SU-DHL-6 (cell line): Measurements from ENCODE around the gene ARMH3.
A peak's percentile ranks its signal among the peaks of the same experiment; 100 is the strongest.

ENCODE experiments used
- H2AFZ ChIP-seq: fragments of 200-600 bp; sonication (generic); 2 replicates; pipeline ENCODE4 v1.6.1; 2014; ENCODE audit warnings: low read depth, mild to moderate bottlenecking, moderate library complexity, mixed read lengths, antibody characterized with exemption, low read length; ENCODE audit not compliant: severe bottlenecking
- H3F3A ChIP-seq: fragments of 200-600 bp; shearing (Covaris generic); 2 replicates; pipeline ENCODE4 v1.6.0; 2016; ENCODE audit warnings: antibody characterized with exemption, mild to moderate bottlenecking; ENCODE audit not compliant: insufficient read depth
- H3K27ac ChIP-seq: fragments of 200-600 bp; sonication (generic); 2 replicates; pipeline ENCODE4 v1.5.1; 2016; ENCODE audit warnings: low read depth, mild to moderate bottlenecking, low read length, moderate library complexity, mixed read lengths
- H3K27me3 ChIP-seq: fragments of 200-600 bp; sonication (generic), shearing (Covaris generic); 2 replicates; pipeline ENCODE4 v1.6.0; 2014; ENCODE audit warnings: mild to moderate bottlenecking, low read length
- H3K36me3 ChIP-seq: fragments of 200-600 bp; sonication (generic); 2 replicates; pipeline ENCODE4 v1.6.1; 2014; ENCODE audit warnings: mild to moderate bottlenecking, low read length, mixed read lengths
- H3K4me2 ChIP-seq: fragments of 300-600, 200-600 bp; shearing (Covaris generic), sonication (generic); 2 replicates; pipeline ENCODE4 v1.6.0; 2014; ENCODE audit warnings: low read length, low read depth, mild to moderate bottlenecking; ENCODE audit not compliant: poor library complexity, severe bottlenecking
- H3K4me3 ChIP-seq: fragments of 200-600 bp; sonication (generic); 2 replicates; pipeline ENCODE4 v1.5.1; 2014; ENCODE audit warnings: antibody characterized with exemption, low read length, mild to moderate bottlenecking, mixed read lengths; ENCODE audit not compliant: insufficient read depth, poor library complexity, severe bottlenecking
- H3K79me2 ChIP-seq: fragments of 200-600 bp; sonication (generic); 2 replicates; pipeline ENCODE4 v1.6.1; 2014; ENCODE audit warnings: mild to moderate bottlenecking, low read length, moderate library complexity; ENCODE audit not compliant: insufficient read depth
- H3K9ac ChIP-seq: fragments of 200-600 bp; sonication (generic); 2 replicates; pipeline ENCODE4 v1.7.0; 2014; ENCODE audit warnings: mild to moderate bottlenecking, low read length
- H3K9me2 ChIP-seq: fragments of 200-600 bp; sonication (generic); replicated peaks from 2 replicates; pipeline ENCODE4 v1.6.1; 2014; ENCODE audit warnings: low read length; ENCODE audit not compliant: insufficient read depth
- H3K9me3 ChIP-seq: fragments of 200-600 bp; sonication (generic); 2 replicates; pipeline ENCODE4 v1.6.1; 2014; ENCODE audit warnings: low read length, mixed read lengths; ENCODE audit not compliant: insufficient read depth
- H4K20me1 ChIP-seq: fragments of 200-600 bp; sonication (generic); 2 replicates; pipeline ENCODE4 v1.6.1; 2014; ENCODE audit warnings: low read depth, mild to moderate bottlenecking, antibody characterized with exemption, low read length, moderate library complexity, mixed read lengths
- EZH2phosphoT487 ChIP-seq: fragments of 200-600 bp; sonication (generic), shearing (Covaris generic); conservative IDR thresholded peaks from 2 replicates; pipeline ENCODE4 v1.6.1; 2018; ENCODE audit warnings: mild to moderate bottlenecking, antibody characterized with exemption, low read length, moderate library complexity, mixed read lengths
- TF ChIP-seq, protein P1 (sequence below): fragments of 200-600 bp; sonication (generic); IDR thresholded peaks from one replicate; pipeline ENCODE4 v1.5.1; 2017; ENCODE audit warnings: antibody characterized with exemption, mild to moderate bottlenecking, low read length, moderate library complexity; ENCODE audit not compliant: insufficient read depth, poor library complexity, severe bottlenecking

ARMH3 gene

DNA sequence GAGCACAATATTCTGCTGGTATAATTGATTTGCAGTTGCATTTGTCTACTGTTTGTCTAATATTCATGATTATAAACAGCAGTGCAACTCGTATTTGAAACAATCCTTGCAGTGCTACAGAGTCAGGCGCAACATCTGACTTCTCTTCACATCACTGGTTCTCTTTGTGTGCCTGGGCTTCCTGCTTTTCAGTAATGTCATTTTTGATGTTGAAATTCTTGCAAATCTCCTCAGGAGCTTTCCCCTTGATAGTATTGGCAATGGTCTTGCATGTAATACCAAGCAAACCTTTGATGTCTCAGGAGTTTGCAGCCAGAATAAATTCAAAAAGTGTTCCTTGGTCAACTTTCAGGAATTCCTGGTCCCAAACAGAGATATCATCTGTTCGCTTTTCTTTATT, 29.4 kb upstream of the ARMH3 start:
- H3K4me2 ChIP-seq: no peak overlapping the region
- H3K9me2 ChIP-seq: no peaks in the 10 kb centered on the region
- no peaks in the 10 kb centered on the region for H3F3A ChIP-seq
- TF ChIP-seq, protein P1, sequence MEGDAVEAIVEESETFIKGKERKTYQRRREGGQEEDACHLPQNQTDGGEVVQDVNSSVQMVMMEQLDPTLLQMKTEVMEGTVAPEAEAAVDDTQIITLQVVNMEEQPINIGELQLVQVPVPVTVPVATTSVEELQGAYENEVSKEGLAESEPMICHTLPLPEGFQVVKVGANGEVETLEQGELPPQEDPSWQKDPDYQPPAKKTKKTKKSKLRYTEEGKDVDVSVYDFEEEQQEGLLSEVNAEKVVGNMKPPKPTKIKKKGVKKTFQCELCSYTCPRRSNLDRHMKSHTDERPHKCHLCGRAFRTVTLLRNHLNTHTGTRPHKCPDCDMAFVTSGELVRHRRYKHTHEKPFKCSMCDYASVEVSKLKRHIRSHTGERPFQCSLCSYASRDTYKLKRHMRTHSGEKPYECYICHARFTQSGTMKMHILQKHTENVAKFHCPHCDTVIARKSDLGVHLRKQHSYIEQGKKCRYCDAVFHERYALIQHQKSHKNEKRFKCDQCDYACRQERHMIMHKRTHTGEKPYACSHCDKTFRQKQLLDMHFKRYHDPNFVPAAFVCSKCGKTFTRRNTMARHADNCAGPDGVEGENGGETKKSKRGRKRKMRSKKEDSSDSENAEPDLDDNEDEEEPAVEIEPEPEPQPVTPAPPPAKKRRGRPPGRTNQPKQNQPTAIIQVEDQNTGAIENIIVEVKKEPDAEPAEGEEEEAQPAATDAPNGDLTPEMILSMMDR: no peak
- TF ChIP-seq EZH2phosphoT487: no peak
- no peaks in the 10 kb centered on the region for H4K20me1 ChIP-seq
- no peaks in the 10 kb centered on the region for H3K27me3 ChIP-seq
- no peak overlapping the region for H2AFZ ChIP-seq
- H3K36me3 ChIP-seq: no peaks in the 10 kb centered on the region
- no peak overlapping the region for H3K9ac ChIP-seq
- H3K9me3 ChIP-seq: no peaks in the 10 kb centered on the region
- H3K27ac ChIP-seq: no peak overlapping the region
- H3K4me3 ChIP-seq: no peak overlapping the region
- H3K79me2 ChIP-seq: no peaks in the 10 kb centered on the region

DNA sequence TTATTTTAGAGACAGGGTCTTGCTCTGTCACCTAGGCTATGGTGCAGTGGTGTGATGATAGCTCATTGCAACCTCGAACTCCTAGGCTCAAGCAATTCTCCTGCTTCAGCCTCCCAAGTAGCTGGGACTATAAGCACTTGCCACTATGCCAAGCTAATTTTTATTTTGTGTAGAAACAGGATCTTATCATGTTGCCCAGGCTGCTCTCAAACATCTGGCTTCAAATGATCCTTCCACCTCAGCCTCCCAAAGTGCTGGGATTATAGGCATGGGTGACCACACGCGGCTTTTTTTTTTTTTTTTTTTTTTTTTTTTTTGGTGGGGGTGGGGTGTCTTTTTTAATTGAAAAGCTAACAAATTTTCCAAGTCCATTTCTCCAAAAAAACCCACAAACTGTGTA, 27.6 kb upstream of the ARMH3 start:
- Histone ChIP-seq H3K4me3 (no peak overlapping the region), H3K9me3 (no peaks in the 10 kb centered on the region), H3K4me2 (no peak overlapping the region), H3K36me3 (no peaks in the 10 kb centered on the region), H3K9me2 (no peaks in the 10 kb centered on the region), H3K27me3 (no peaks in the 10 kb centered on the region), H3K9ac (no peak overlapping the region), H3K27ac (no peak overlapping the region), H2AFZ (no peak overlapping the region), H3F3A (no peaks in the 10 kb centered on the region), H3K79me2 (no peaks in the 10 kb centered on the region), H4K20me1 (no peaks in the 10 kb centered on the region)
- no peak for TF ChIP-seq EZH2phosphoT487
- TF ChIP-seq, protein P1: no peak

- Histone ChIP-seq H3K27ac (no peak overlapping the region), H4K20me1 (no peaks in the 10 kb centered on the region), H3K79me2 (no peaks in the 10 kb centered on the region), H3K27me3 (no peaks in the 10 kb centered on the region), H3F3A (no peaks in the 10 kb centered on the region), H3K4me3 (no peak overlapping the region), H2AFZ (no peak overlapping the region), H3K9me2 (no peaks in the 10 kb centered on the region), H3K9ac (no peak overlapping the region), H3K9me3 (no peaks in the 10 kb centered on the region), H3K4me2 (no peak overlapping the region), H3K36me3 (no peaks in the 10 kb centered on the region)
- TF ChIP-seq, protein P1: peak; percentile 98
- no peak for TF ChIP-seq EZH2phosphoT487
Observed at GRCh38 chr10:102072673-102073527, 16.9 kb upstream of the ARMH3 start.
